HEK293 (cell line): ENCODE data around the gene WARS2.

Experiments used
- CTCF ChIA-PET: fragments of 350-600 bp; formaldehyde crosslinking; extraction: SDS; loops from one replicate; lab custom pipeline; 2021; ENCODE audit warnings: antibody characterized with exemption; lab: Yijun Ruan, JAX
- POLR2A ChIA-PET: fragments of 300-600 bp; formaldehyde crosslinking; extraction: SDS; loops from one replicate; lab custom pipeline; 2020; ENCODE audit warnings: antibody characterized with exemption, inconsistent platforms; lab: Yijun Ruan, JAX
- H3K27ac ChIP-seq: fragments of 200-500 bp; sonication (Bioruptor generic); 2 replicates; pipeline ENCODE4 v1.5.1; 2014; ENCODE audit warnings: low read depth, low read length, control low read depth, inconsistent platforms; ENCODE audit errors: extremely low read depth
- H3K36me3 ChIP-seq, 2 experiments: fragments of 200-500 bp in 1 of 2; sonication (Bioruptor generic) in 1 of 2; 1 replicate in 1 of 2; 2 replicates in 1 of 2; pipeline ENCODE4 v1.5.1; 2014 to 2017; ENCODE audit warnings: inconsistent platforms in 2 of 2, low read length in 2 of 2; ENCODE audit not compliant: control insufficient read depth in 2 of 2, insufficient read depth in 1 of 2
- H3K4me1 ChIP-seq: fragments of 200-500 bp; sonication (Bioruptor generic); 2 replicates; pipeline ENCODE4 v1.5.1; 2014; ENCODE audit warnings: mild to moderate bottlenecking, low read length, inconsistent platforms; ENCODE audit not compliant: control insufficient read depth, insufficient read depth
- H3K4me3 ChIP-seq: 2 replicates; pipeline ENCODE4 v1.5.1; 2011; ENCODE audit warnings: low read depth, mild to moderate bottlenecking, control low read depth, low read length, moderate library complexity
- H3K9me3 ChIP-seq: fragments of 200-500 bp; sonication (Bioruptor generic); 2 replicates; pipeline ENCODE4 v1.5.1; 2014; ENCODE audit warnings: low read depth, low read length, inconsistent platforms; ENCODE audit not compliant: control insufficient read depth, insufficient read depth
- AEBP2 ChIP-seq: fragments of 450-650 bp; formaldehyde crosslinking; IDR thresholded peaks from 2 replicates; pipeline ENCODE4 v1.5.1; 2016; ENCODE audit warnings: missing biosample characterization, missing genetic modification characterization, borderline replicate concordance
- BCL11A ChIP-seq: fragments of 450-650 bp; formaldehyde crosslinking; IDR thresholded peaks from 2 replicates; pipeline ENCODE4 v1.5.1; 2016; ENCODE audit warnings: low read depth, missing biosample characterization, missing genetic modification characterization
- CTCF ChIP-seq: fragments of 450-650 bp; formaldehyde crosslinking; IDR thresholded peaks from 2 replicates; pipeline ENCODE4 v1.5.1; 2016; ENCODE audit warnings: missing biosample characterization, missing genetic modification characterization
- IKZF3 ChIP-seq: fragments of 450-650 bp; IDR thresholded peaks from 2 replicates; pipeline ENCODE4 v1.5.0; 2018; ENCODE audit warnings: missing biosample characterization, mild to moderate bottlenecking, missing genetic modification characterization, moderate library complexity
- KLF17 ChIP-seq: fragments of 450-650 bp; formaldehyde crosslinking; IDR thresholded peaks from 2 replicates; pipeline ENCODE4 v1.5.1; 2016; ENCODE audit warnings: missing biosample characterization, missing genetic modification characterization
- PRDM4 ChIP-seq: fragments of 450-650 bp; formaldehyde crosslinking; IDR thresholded peaks from 2 replicates; pipeline ENCODE4 v1.5.1; 2017; ENCODE audit warnings: missing biosample characterization, missing genetic modification characterization
- ZBTB44 ChIP-seq: fragments of 450-650 bp; IDR thresholded peaks from 2 replicates; pipeline ENCODE4 v1.5.1; 2018; ENCODE audit warnings: missing biosample characterization, mild to moderate bottlenecking, missing genetic modification characterization
- ZNF114 ChIP-seq: fragments of 450-650 bp; formaldehyde crosslinking; IDR thresholded peaks from 2 replicates; pipeline ENCODE4 v1.5.0; 2017; ENCODE audit warnings: missing biosample characterization, missing genetic modification characterization
- ZNF175 ChIP-seq: fragments of 450-650 bp; formaldehyde crosslinking; IDR thresholded peaks from 2 replicates; pipeline ENCODE4 v1.5.1; 2016; ENCODE audit warnings: missing biosample characterization, missing genetic modification characterization
- ZNF211 ChIP-seq: fragments of 450-650 bp; formaldehyde crosslinking; IDR thresholded peaks from 2 replicates; pipeline ENCODE4 v1.5.1; 2016; ENCODE audit warnings: low read depth, missing biosample characterization, missing genetic modification characterization
- ZNF292 ChIP-seq: fragments of 450-650 bp; formaldehyde crosslinking; IDR thresholded peaks from 2 replicates; pipeline ENCODE4 v1.5.1; 2016; ENCODE audit warnings: low read depth, missing biosample characterization, missing genetic modification characterization, borderline replicate concordance
- ZNF423 ChIP-seq: fragments of 450-650 bp; formaldehyde crosslinking; IDR thresholded peaks from 2 replicates; pipeline ENCODE4 v1.5.1; 2016; ENCODE audit warnings: missing biosample characterization, missing genetic modification characterization
- ZNF426 ChIP-seq: fragments of 450-650 bp; formaldehyde crosslinking; IDR thresholded peaks from 2 replicates; pipeline ENCODE4 v1.5.1; 2017; ENCODE audit warnings: missing biosample characterization, missing genetic modification characterization, mild to moderate bottlenecking, inconsistent platforms, moderate library complexity
- ZNF596 ChIP-seq: fragments of 450-650 bp; IDR thresholded peaks from 2 replicates; pipeline ENCODE4 v1.5.0; 2018; ENCODE audit warnings: missing biosample characterization, mild to moderate bottlenecking, missing genetic modification characterization, moderate library complexity
- ZNF639 ChIP-seq: fragments of 450-650 bp; formaldehyde crosslinking; IDR thresholded peaks from 2 replicates; pipeline ENCODE4 v1.5.1; 2016; ENCODE audit warnings: missing biosample characterization, missing genetic modification characterization
- ZNF704 ChIP-seq: fragments of 450-650 bp; formaldehyde crosslinking; IDR thresholded peaks from 2 replicates; pipeline ENCODE4 v1.5.1; 2016; ENCODE audit warnings: missing biosample characterization, missing genetic modification characterization
- ZNF830 ChIP-seq: fragments of 450-650 bp; IDR thresholded peaks from 2 replicates; pipeline ENCODE4 v1.5.0; 2018; ENCODE audit warnings: missing biosample characterization, missing genetic modification characterization, low read depth, mild to moderate bottlenecking, moderate library complexity
- ZSCAN16 ChIP-seq: fragments of 450-650 bp; formaldehyde crosslinking; IDR thresholded peaks from 2 replicates; pipeline ENCODE4 v1.5.1; 2016; ENCODE audit warnings: missing biosample characterization, missing genetic modification characterization
- ZSCAN5A ChIP-seq: fragments of 450-650 bp; formaldehyde crosslinking; IDR thresholded peaks from 2 replicates; pipeline ENCODE4 v1.5.1; 2016; ENCODE audit warnings: missing biosample characterization, missing genetic modification characterization

Gene WARS2

GRCh38 chr1:119000371-119001180, 139.9 kb downstream of the WARS2 start:
- no peaks in the 10 kb centered on the region for H3K36me3 ChIP-seq
- ChIA-PET CTCF (no interaction called here), POLR2A (no interaction called here)
- H3K9me3 ChIP-seq: no peaks in the 10 kb centered on the region
- no peaks in the 10 kb centered on the region for H3K4me1 ChIP-seq
- no peak overlapping the region for H3K4me3 ChIP-seq
- H3K27ac ChIP-seq: no peak overlapping the region
- TF ChIP-seq ZNF639 (tag by site-specific recombination) (no peak), KLF17 (tag by site-specific recombination) (no peak), ZSCAN16 (tag by site-specific recombination) (no peak), PRDM4 (tag by site-specific recombination) (no peak), ZNF211 (tag by site-specific recombination) (no peak), ZBTB44 (no peak), ZNF596 (no peak), BCL11A (tag by site-specific recombination) (no peak), ZNF423 (tag by site-specific recombination) (no peak), AEBP2 (tag by site-specific recombination) (no peak), ZSCAN5A (tag by site-specific recombination) (no peak), ZNF114 (tag by site-specific recombination) (no peak), ZNF175 (no peak), ZNF426 (tag by site-specific recombination) (no peak), ZNF292 (tag by site-specific recombination) (no peak), ZNF704 (tag by site-specific recombination) (no peak), ZNF830 (tag by site-specific recombination) (no peak), IKZF3 (tag by site-specific recombination) (no peak), CTCF (tag by site-specific recombination) (no peak)
